Kasumi-1 (cell line): ENCODE data around the gene CDX4.
"Not testable (repeated sequence)": the region's sequence is repeated elsewhere in the genome, so short reads cannot be mapped to it uniquely, and the experiment has no call there.

Experiments used
- DNase-seq, 2 experiments: peaks; one replicate each; lab custom pipeline; 2025; lab: John Stamatoyannopoulos, UW

The CDX4 gene

GRCh38 chrX:73446831-73447230 lies at the start of gene CDX4:
Gene CDX4, plus strand, starts transcription at chrX:73447053. Its CDS starts 201 bp downstream, at chrX:73447254.
- DNase-seq = no peak

- DNase-seq = no peak
These were observed 48.5 kb upstream of the CDX4 start for GRCh38 chrX:73398185-73398914.

- DNase-seq = no peak
These were observed 46.6 kb upstream of the CDX4 start for GRCh38 chrX:73400136-73400748.

GRCh38 chrX:73401591-73402266 lies 45.1 kb upstream of the CDX4 start:
- DNase-seq = no peak

GRCh38 chrX:73412930-73413329 lies 33.9 kb upstream of the CDX4 start:
- no peak for DNase-seq

- no peak for DNase-seq
These were observed 500 bp downstream of the CDX4 start for GRCh38 chrX:73447311-73447794.

GRCh38 chrX:73448379-73448778 lies 1.5 kb downstream of the CDX4 start:
- DNase-seq = no peak

GRCh38 chrX:73455171-73455570 lies 8.3 kb downstream of the CDX4 start:
- DNase-seq = no peak

GRCh38 chrX:73457306-73457705 lies 10.5 kb downstream of the CDX4 start:
- DNase-seq = no peak

- no peak for DNase-seq
These were observed 21.5 kb downstream of the CDX4 start for GRCh38 chrX:73468376-73468775.

- DNase-seq = no peak
These were observed 32.1 kb downstream of the CDX4 start for GRCh38 chrX:73478961-73479360.

- no peak for DNase-seq
These were observed 34.7 kb downstream of the CDX4 start for GRCh38 chrX:73481521-73481920.

GRCh38 chrX:73490661-73491060 lies 43.8 kb downstream of the CDX4 start:
- DNase-seq = no peak

GRCh38 chrX:73492178-73492577 lies 45.3 kb downstream of the CDX4 start:
- not testable (repeated sequence) for DNase-seq
